GM20000 (cell line): ENCODE data around the gene ICE1.

Source experiments
- DNase-seq: peaks from one replicate; pipeline ENCODE4 v3.0.0; 2012; ENCODE audit warnings: low spot score
- CTCF ChIP-seq: IDR thresholded peaks from 2 replicates; pipeline ENCODE4 v1.5.1; 2012; ENCODE audit warnings: mild to moderate bottlenecking, control low read depth; ENCODE audit errors: extremely low read depth, missing control alignments

ICE1 gene, protein sequence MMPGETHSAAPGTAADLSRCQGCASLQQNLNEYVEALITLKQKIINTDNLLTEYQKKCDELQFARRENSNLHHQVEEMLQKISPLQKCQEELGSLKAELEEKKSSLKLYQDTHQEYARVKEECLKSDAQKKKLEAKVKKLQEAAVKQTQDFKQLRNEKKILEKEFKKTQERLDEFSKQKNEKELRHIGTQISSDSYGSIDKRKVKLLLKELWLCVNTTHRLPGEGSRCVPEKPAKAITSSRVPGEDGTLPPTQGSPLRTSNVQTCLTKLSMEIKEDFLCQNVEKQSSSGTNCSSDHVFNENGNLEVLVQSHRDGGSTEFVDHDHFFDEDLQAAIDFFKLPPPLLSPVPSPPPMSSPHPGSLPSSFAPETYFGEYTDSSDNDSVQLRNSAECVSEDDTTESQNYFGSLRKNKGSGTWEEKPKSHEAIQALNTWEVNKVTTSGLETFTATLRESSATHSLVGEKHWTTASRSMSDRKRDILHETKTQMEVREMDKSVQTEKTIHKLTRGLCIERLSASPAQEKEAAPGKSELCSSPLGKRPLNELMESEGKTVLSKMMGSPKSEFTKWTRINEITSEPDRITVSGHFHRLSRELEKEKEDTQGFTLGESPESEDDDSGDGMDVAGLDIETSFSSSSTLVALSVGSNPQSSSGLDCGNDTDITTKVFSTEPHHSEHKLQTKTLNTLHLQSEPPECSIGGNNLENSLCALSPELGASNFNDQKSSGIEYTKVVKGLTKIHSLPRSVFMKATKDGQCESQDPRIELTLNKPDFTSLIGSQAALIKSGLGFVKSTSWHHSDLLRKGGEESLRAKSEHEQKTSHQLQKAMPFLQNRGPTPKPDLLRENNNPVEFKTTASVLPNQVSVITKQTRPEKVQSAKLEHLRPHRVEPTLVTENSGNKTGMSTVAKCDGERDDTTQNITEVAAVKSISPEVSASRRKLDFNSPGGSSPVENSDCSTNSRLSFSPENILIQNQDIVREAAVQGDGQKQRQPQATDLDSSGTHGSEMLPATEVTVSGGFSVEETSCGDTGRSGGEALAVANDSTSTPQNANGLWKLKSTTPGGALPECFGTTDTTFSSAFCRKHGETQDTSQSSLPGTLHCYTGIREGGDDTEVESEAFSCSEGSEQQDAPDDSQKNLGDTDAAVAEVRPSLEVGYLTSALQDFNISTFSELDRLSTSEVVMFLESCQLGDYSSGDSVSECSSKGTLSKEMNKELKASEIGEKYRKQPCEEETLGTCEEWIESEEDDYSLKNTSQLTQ (N-terminal part only)

GRCh38 chr5:5421961-5422818 lies at the start of gene ICE1:
Gene ICE1 (plus strand): TSS chr5:5422677. CDS start chr5:5422916, 239 bp downstream.
- DNase-seq: peak; percentile 95
- no peak for TF ChIP-seq CTCF

DNA sequence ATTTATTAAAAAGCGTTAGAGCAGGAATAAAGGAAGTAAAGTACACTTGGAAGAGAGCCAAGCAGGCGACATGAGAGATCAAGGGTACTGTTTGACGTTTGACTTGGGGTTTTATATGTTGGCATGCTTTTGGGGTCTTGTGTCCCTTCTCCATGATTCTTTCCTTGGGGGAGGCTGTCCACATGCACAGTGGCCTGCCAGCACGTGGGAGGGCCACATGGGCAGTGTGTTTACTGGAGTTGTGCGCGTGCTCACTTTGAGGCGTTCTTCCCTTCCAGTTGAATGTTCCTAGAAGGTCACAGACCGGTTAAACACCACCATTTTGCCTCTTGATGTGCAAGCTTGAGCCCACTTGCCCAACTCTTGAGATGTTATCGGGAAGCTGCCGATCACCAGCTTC lies 49.5 kb upstream of the ICE1 start:
- DNase-seq: no peak
- no peak for TF ChIP-seq CTCF

DNA sequence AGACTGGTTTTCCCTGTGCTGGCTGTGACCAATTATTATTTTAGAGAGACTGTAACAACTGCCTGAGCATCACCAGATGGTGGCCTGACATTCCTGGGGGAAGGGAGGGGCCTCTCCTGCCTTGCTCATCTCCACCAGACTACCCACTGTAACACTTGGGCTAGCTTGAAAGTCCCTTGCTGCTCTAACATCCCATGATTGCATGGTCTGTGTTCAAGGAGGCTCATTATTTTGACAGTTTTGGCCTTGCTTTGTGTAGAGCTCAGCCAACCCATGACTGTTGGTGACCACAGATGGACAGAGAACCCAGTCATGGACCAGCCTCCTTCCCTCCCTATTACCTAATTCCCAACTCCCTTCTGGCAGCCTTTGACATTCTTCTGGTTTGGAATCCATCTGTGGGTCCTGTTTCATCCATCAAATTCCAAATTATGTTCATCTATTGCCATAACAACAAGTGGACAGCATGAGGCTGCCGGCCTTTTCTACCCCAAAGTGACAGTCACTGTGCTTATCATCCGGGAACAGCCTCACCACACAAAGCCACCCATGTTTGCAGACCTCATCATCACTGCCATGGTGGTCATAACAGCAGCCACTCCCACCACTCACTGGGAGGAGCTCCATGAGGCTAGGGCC lies 49.0 kb upstream of the ICE1 start:
- no peak for DNase-seq

DNA sequence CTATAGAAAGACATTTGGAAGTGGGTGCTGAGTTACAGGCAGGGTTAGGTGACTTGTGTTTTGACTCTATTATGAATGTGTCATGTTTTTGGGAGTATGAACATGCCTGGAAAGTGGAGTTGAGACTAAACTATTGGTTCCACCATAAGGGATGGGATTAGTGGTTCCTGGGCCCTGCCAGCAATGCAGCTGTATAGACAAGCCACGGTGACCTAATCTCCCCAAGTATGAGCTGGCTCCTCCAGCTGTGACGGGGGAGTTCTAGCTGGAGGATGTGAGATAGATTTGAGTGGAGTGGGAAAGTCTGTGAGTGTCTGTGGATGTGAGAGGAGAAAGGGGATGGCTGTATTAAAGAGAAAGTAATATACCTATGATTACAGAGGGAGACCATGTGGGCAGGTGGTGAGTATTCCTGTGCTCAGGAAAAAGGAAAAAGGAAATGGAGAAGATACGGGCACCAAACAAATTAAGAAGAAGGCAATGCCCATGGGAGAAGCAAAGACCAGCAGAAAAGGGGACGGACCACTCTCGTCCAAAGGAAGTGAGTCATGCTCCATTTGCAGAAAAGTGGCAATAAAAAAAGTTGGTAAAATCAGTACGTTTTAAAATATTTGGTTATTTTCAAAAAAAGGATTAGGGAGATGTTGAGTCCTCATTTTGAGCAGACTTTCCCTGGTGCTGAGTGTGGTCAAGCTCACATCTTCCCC lies 48.3 kb upstream of the ICE1 start:
- no peak for DNase-seq
- no peak for TF ChIP-seq CTCF

More for the DNA sequence above, 49.0 kb upstream of the ICE1 start:
- TF ChIP-seq CTCF: no peak

DNA sequence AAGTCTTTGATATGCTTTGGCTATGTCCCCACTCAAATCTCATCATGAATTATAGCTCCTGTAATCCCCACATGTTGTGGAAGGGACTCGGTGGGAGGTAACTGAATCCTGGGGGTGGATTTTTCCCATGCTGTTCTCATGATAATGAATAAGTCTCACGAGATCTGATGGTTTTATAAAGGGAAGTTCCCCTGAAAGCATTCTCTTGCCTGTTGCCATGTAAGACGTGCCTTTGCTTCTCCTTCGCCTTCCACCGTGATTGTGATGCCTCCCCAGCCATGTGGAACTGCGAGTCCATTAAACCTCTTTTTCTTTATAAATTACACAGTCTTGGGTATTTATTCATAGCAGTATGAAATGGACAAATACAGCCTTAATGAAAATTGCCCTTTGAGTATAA lies 44.7 kb upstream of the ICE1 start:
- TF ChIP-seq CTCF: no peak
- no peak for DNase-seq

DNA sequence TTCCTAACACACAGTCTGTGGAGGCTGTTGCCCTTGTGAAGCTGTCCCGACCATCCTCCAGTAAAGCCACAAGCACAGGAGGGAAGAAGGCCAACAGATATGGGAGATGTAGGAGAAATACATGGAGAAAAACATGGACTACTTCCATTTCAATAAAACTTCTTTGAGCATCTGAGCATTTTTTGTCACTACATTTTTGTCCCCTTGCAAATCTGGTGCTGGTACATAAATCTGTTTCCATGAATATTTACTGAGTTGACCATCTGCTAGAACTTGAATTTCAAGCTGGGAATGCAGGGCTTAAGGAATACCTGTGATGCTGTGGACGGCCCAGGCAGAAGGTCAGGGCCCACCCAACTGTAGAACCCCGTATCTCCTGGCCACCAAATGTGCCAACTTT lies 43.9 kb upstream of the ICE1 start:
- TF ChIP-seq CTCF: no peak

More for the DNA sequence above, 43.9 kb upstream of the ICE1 start:
- no peak for DNase-seq
